ENCODE measurements around the gene EIF3K.

GRCh38 chr19:38587562-38587961, 31.4 kb upstream of the EIF3K start:
- TF ChIP-seq ZNF138 (tag by site-specific recombination; IDR thresholded peaks at IDR 0.05; ENCODE audit: borderline replicate concordance) (no peak), ZNF658 (tag by site-specific recombination; IDR thresholded peaks at IDR 0.05) (no peak), ZNF701 (tag by site-specific recombination; IDR thresholded peaks at IDR 0.05) (no peak), ZNF221 (tag by site-specific recombination; IDR thresholded peaks at IDR 0.05; ENCODE audit: borderline replicate concordance) (no peak), ZNF350 (tag by site-specific recombination; IDR thresholded peaks at IDR 0.05) (no peak), ZNF341 (tag by site-specific recombination; IDR thresholded peaks at IDR 0.05; ENCODE audit: low read depth) (no peak), PRDM4 (tag by site-specific recombination; IDR thresholded peaks at IDR 0.05) (no peak), CTCF (tag by site-specific recombination; IDR thresholded peaks at IDR 0.05) (no peak), ZBTB10 (tag by site-specific recombination; IDR thresholded peaks at IDR 0.05) (no peak), ZNF148 (tag by site-specific recombination; IDR thresholded peaks at IDR 0.05; ENCODE audit: borderline replicate concordance) (no peak), ZNF791 (tag by site-specific recombination; IDR thresholded peaks at IDR 0.05) (no peak)

Data from HEK293 (cell line).